GM19463 (cell line): Measurements from ENCODE around the gene INHBE.
"Not testable (repeated sequence)": the region's sequence is repeated elsewhere in the genome, so short reads cannot be mapped to it uniquely, and the experiment has no call there.

Experiments
- ATAC-seq: cut with Tn5 transposase; IDR thresholded peaks from one replicate; pipeline ENCODE4 v1.9.1; 2021; ENCODE audit warnings: mild to moderate bottlenecking, moderate library complexity; ENCODE audit not compliant: unreplicated experiment

The INHBE gene

DNA sequence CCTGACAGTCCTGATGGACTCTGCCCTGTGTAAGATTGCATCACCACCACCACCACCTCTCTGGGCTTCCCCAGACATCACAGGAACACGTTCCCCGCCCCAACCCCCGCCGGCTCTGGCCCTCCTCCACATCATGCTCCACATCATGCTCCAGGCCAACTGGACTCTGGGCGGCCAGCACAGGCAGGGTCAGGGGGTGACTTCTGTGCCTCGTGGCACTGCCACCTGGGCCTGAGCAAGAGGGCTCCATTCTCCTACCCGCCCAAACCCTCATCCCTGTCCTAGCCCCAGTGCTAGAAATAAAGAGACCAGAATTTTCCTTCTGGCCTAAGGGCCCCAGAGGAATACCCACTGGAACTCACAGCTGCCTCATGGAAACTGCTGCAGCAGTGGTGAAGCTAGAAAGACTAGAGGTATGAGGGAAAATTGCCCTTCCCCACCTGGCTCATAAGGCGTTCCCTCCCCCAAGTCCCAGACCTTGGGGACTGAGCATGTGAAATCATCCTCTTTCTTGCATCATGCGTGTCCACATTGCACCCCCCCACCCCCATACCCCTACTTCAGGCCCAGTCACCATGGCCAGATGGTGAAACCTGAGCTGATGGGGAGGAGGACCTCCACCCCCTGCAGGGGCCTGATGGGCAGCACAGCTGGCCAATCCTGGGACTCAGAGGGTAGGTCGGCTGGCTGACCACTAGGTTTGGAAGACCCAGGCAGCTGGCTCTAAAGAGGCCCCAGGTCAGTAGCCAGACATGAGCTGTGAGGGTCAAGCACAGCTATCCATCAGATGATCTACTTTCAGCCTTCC is at the start of gene INHBE:
Gene INHBE, plus strand, starts transcription at position 742 of the 808 bp plus-strand sequence. CDS start 230 bp downstream, outside the sequence.
- ATAC-seq, result peak; percentile 23

GRCh38 chr12:57410534-57410933 is 44.6 kb upstream of the INHBE start:
- no peak for ATAC-seq

GRCh38 chr12:57414160-57414559 is 40.9 kb upstream of the INHBE start:
- ATAC-seq, result not testable (repeated sequence)

DNA sequence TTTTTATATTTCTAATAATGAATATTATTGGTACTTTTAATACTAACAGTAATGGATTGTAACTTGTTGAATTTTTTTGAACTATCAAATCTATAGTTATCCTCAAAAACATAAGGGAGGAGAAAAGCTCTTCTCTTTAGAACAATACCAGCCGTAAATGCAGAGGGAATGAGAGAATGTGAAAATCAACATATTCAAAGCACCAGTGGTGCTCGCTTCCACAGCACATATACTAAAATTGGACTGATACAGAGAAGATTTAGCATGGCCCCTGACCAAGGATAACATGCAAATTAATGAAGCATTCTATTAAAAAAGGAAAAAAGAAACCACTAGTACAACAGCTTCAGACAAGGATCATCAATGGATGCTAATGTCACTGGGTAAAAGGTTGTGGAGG is 40.0 kb upstream of the INHBE start:
- ATAC-seq, result no peak

GRCh38 chr12:57416039-57416996 is 38.8 kb upstream of the INHBE start:
- no peak for ATAC-seq

- no peak for ATAC-seq
Observed at GRCh38 chr12:57418255-57418654, 36.9 kb upstream of the INHBE start.

- no peak for ATAC-seq
Observed at GRCh38 chr12:57419495-57419894, 35.6 kb upstream of the INHBE start.

DNA sequence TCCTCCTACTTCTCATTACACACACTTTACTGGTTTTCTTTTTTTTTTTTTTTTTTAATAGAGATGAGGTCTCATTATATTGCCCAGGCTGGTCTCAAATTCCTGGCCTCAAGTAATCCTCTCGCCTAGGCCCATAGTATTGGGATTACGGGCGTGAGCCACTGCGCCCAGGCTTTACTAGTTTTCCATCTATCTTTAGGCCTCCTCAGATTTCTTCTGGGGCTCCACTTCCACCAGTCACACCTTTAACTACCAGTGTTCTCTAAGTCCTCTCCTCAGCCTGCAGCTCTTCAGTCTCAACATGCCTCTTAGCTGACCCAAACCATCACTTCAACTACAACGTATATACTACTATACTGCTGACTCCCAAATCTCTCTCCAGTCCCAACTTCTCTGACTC is 34.6 kb upstream of the INHBE start:
- no peak for ATAC-seq

GRCh38 chr12:57426948-57427347 is 28.2 kb upstream of the INHBE start:
- ATAC-seq, result not testable (repeated sequence)

DNA sequence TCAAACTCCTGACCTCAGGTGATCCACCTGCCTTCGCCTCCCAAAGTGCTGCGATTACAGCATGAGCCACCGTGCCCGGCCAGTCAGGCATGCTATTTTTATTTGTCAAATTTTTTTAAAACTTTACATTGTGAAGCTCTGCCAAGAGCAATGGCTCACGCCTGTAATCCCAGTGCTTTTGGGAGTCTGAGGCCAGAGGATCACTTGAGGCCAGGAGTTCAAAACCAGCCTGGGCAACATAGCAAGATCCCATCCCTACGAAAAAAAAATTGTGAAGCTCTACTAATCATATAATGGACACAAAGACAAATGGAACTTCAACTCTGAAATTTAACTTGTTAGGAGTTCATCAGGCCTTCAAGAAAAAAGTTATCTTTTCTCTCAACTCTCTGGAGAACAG is 26.1 kb upstream of the INHBE start:
- no peak for ATAC-seq

- ATAC-seq, result no peak
Observed at GRCh38 chr12:57429473-57430111, 25.5 kb upstream of the INHBE start.

DNA sequence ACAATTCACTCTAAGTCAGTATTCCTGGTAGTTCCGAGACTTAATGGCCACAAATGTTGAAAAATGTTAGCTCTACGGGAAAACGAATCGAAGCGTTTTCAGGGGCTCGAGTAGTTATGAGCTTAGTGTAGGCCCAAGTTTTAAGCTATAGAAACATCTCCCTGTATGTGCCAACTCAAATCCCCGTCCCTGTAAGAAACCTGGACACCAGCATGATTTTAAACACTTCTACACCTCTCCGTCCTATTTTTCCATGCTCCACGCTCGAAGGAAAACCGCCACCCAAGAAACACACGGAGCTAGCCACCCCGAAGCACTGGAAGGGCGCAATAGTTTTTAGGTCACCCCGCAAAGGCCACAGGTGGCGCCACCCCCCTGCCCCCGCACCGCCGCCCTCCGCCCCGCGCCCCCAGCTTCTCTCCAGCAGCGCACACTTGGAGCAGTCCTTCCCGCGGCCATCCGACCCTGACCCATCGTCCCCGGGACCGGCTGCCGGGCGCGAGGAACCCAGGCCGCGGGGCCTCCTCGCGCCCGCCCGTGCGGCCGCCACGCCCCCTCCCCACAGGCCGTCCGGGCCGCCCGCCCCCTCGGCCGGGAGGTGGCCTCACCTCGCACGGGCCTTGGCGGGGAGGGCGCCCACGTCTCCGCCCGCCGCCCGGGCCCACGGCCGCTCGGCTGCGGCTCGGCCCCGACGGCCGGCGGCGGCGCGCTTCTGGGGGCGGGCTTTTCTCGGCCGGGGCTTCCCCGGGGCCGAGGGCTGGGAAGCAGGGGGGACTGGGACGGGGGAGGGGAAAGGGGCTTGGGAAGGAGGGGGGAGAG is 24.8 kb upstream of the INHBE start:
- peak; percentile 58 for ATAC-seq

DNA sequence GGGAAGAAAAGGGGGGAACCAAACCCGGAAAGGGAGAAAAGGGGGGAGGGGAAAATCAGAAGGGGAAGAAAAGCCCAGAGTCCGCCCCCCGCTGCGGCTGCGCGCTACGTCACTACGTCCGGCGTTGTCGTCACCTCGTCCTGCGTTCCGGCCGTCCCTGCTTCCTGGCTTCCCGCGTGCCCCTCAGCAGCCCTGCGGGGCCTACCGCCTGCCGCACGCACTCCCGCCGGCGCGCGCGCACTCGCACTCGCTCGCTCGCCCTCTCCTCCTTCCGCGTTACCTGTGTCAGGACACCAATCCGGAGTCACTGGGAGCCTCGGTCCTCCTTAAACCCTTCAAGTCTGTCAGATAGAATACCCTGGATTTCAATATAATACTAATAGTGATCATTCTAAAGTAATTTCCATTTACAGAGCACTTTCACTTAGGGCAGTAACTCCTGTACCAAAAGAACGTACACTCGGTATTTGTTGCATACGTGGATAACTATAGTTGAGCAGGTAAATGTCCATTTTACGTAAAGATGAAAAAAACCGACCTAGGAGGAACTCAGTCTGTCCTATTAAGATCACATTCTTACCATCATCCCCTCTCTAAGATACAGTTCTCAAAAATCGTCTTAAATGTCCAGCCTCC is 24.1 kb upstream of the INHBE start, which contains the start of gene R3HDM2:
Gene R3HDM2, minus strand, starts transcription at position 113 of the 636 bp plus-strand sequence. CDS start 120,615 bp downstream, outside the sequence.
- peak; percentile 93 for ATAC-seq

GRCh38 chr12:57431654-57432188 is 23.4 kb upstream of the INHBE start:
- no peak for ATAC-seq

GRCh38 chr12:57433370-57433769 is 21.7 kb upstream of the INHBE start:
- ATAC-seq, result no peak

GRCh38 chr12:57434517-57435223 is 20.4 kb upstream of the INHBE start, which contains the start of gene INHBC:
Gene INHBC, plus strand, starts transcription at chr12:57434784. Its CDS starts 103 bp downstream, at chr12:57434887.
- no peak for ATAC-seq

DNA sequence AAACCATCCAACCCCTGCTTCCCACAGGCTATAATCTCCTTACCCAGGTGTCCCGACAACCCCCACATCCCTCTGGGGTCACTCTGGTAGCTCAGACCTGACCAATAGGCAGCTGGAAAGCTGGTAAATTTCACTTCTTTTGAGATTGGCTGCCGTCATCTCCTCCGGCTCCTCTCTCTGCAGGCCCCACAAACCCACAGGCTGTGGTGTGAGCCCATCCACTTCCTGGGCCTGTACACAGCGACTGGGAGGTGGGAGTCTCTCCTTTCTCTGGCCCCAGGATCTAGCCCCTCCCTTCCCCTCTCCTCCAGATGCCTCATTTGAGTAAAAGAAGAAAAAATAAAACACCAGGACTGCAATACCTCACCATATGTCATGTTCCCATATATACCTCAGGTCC is 19.8 kb upstream of the INHBE start:
- ATAC-seq, result no peak

GRCh38 chr12:57438400-57438799 is 16.7 kb upstream of the INHBE start:
- ATAC-seq, result no peak
